Measurements from ENCODE around the gene KIAA1755.

KIAA1755 gene

GRCh38 chr20:38237381-38237780 lies 23.2 kb downstream of the KIAA1755 start:
- DNase-seq (ENCODE audit: low read depth): no peak

- no peak for DNase-seq (ENCODE audit: low read depth)
Observed at GRCh38 chr20:38231531-38232121, 28.9 kb downstream of the KIAA1755 start.

GRCh38 chr20:38230957-38231526 lies 29.5 kb downstream of the KIAA1755 start:
- no peak for DNase-seq (ENCODE audit: low read depth)

- no peak for DNase-seq (ENCODE audit: low read depth)
Observed at GRCh38 chr20:38230253-38230551, 30.3 kb downstream of the KIAA1755 start.

- DNase-seq (ENCODE audit: low read depth): no peak
Observed at GRCh38 chr20:38229376-38230252, 30.9 kb downstream of the KIAA1755 start.

- DNase-seq (ENCODE audit: low read depth): no peak
Observed at GRCh38 chr20:38228436-38228835, 32.1 kb downstream of the KIAA1755 start.

- no peak for DNase-seq (ENCODE audit: low read depth)
Observed at GRCh38 chr20:38227420-38228360, 32.8 kb downstream of the KIAA1755 start.

- DNase-seq (ENCODE audit: low read depth): no peak
Observed at GRCh38 chr20:38226553-38226952, 34.0 kb downstream of the KIAA1755 start.

- no peak for DNase-seq (ENCODE audit: low read depth)
Observed at GRCh38 chr20:38225900-38226263, 34.7 kb downstream of the KIAA1755 start.

GRCh38 chr20:38225240-38225899 lies 35.2 kb downstream of the KIAA1755 start:
- no peak for DNase-seq (ENCODE audit: low read depth)

- DNase-seq (ENCODE audit: low read depth): no peak
Observed at GRCh38 chr20:38224531-38224930, 36.0 kb downstream of the KIAA1755 start.

- no peak for DNase-seq (ENCODE audit: low read depth)
Observed at GRCh38 chr20:38223743-38224100, 36.8 kb downstream of the KIAA1755 start.

GRCh38 chr20:38222923-38223742 lies 37.4 kb downstream of the KIAA1755 start:
- no peak for DNase-seq (ENCODE audit: low read depth)

- peak; percentile 33 for DNase-seq (ENCODE audit: low read depth)
Observed at GRCh38 chr20:38222231-38222922, 38.2 kb downstream of the KIAA1755 start.

- DNase-seq (ENCODE audit: low read depth): peak; percentile 49
Observed at GRCh38 chr20:38221119-38221589, 39.4 kb downstream of the KIAA1755 start.

- no peak for DNase-seq (ENCODE audit: low read depth)
Observed at GRCh38 chr20:38220587-38221118, 39.9 kb downstream of the KIAA1755 start.

- DNase-seq (ENCODE audit: low read depth): no peak
Observed at GRCh38 chr20:38219006-38219950, 41.3 kb downstream of the KIAA1755 start.

- no peak for DNase-seq (ENCODE audit: low read depth)
Observed at GRCh38 chr20:38218566-38218885, 42.0 kb downstream of the KIAA1755 start.

All from T follicular helper cell (primary cell).